ENCODE results near the gene RNF166. TPM values are rescaled to one million over a fixed set of nuclear protein-coding genes. Genes with fewer than 3 reads are reported as not detected.
A peak's percentile ranks its signal among the peaks of the same experiment; 100 is the strongest.

RNF166 gene
- total RNA-seq, 1 donor = 14.5 TPM

- no peaks in the 10 kb centered on the region for H3K36me3 ChIP-seq (ENCODE audit: insufficient read depth, low read length)
- peak; percentile 16 for TF ChIP-seq CTCF (IDR thresholded peaks at IDR 0.05; ENCODE audit: extremely low read depth, low read depth, low read length)
- H2AFZ ChIP-seq (ENCODE audit: low read length) = no peak overlapping the region
- H3K4me3 ChIP-seq (ENCODE audit: insufficient read depth, low read length) = no peak overlapping the region
- H3K4me2 ChIP-seq (ENCODE audit: insufficient read depth, low read length) = no peak overlapping the region
- H3K9me3 ChIP-seq (ENCODE audit: low read depth, low read length) = no peaks in the 10 kb centered on the region
- no peaks in the 10 kb centered on the region for H4K20me1 ChIP-seq (ENCODE audit: insufficient read depth, low read length)
- H3K27ac ChIP-seq (ENCODE audit: low read depth, low read length) = no peak overlapping the region
- peak; percentile 64 for DNase-seq (ENCODE audit: insufficient read length, low spot score, missing footprints)
- peaks cover 14% of the 10 kb centered on the region for H3K79me2 ChIP-seq (ENCODE audit: insufficient read depth, low read length)
- peaks cover 6% of the 10 kb centered on the region for H3K4me1 ChIP-seq (ENCODE audit: insufficient read depth, low read length)
- no peaks in the 10 kb centered on the region for H3K27me3 ChIP-seq (ENCODE audit: insufficient read depth, low read length)
Observed at GRCh38 chr16:88667461-88667860, 38.7 kb downstream of the RNF166 start.

- Histone ChIP-seq H3K9me3 (ENCODE audit: low read depth, low read length) (no peaks in the 10 kb centered on the region), H2AFZ (ENCODE audit: low read length) (no peak overlapping the region), H3K27me3 (ENCODE audit: insufficient read depth, low read length) (no peaks in the 10 kb centered on the region), H3K27ac (ENCODE audit: low read depth, low read length) (no peak overlapping the region), H3K79me2 (ENCODE audit: insufficient read depth, low read length) (peaks cover 27% of the 10 kb centered on the region), H4K20me1 (ENCODE audit: insufficient read depth, low read length) (no peaks in the 10 kb centered on the region), H3K36me3 (ENCODE audit: insufficient read depth, low read length) (no peaks in the 10 kb centered on the region), H3K4me2 (ENCODE audit: insufficient read depth, low read length) (no peak overlapping the region), H3K4me3 (ENCODE audit: insufficient read depth, low read length) (no peak overlapping the region), H3K4me1 (ENCODE audit: insufficient read depth, low read length) (peaks cover 9% of the 10 kb centered on the region)
- no peak for DNase-seq (ENCODE audit: insufficient read length, low spot score, missing footprints)
- TF ChIP-seq CTCF (IDR thresholded peaks at IDR 0.05; ENCODE audit: extremely low read depth, low read depth, low read length) = no peak
Observed at GRCh38 chr16:88665570-88665969, 40.6 kb downstream of the RNF166 start.

GRCh38 chr16:88665148-88665547 lies 41.1 kb downstream of the RNF166 start:
- H3K27ac ChIP-seq (ENCODE audit: low read depth, low read length) = no peak overlapping the region
- no peak overlapping the region for H3K4me2 ChIP-seq (ENCODE audit: insufficient read depth, low read length)
- no peak overlapping the region for H2AFZ ChIP-seq (ENCODE audit: low read length)
- no peaks in the 10 kb centered on the region for H3K36me3 ChIP-seq (ENCODE audit: insufficient read depth, low read length)
- no peak for TF ChIP-seq CTCF (IDR thresholded peaks at IDR 0.05; ENCODE audit: extremely low read depth, low read depth, low read length)
- H3K4me1 ChIP-seq (ENCODE audit: insufficient read depth, low read length) = peaks cover 9% of the 10 kb centered on the region
- peaks cover 29% of the 10 kb centered on the region for H3K79me2 ChIP-seq (ENCODE audit: insufficient read depth, low read length)
- no peaks in the 10 kb centered on the region for H3K9me3 ChIP-seq (ENCODE audit: low read depth, low read length)
- no peak overlapping the region for H3K4me3 ChIP-seq (ENCODE audit: insufficient read depth, low read length)
- no peaks in the 10 kb centered on the region for H4K20me1 ChIP-seq (ENCODE audit: insufficient read depth, low read length)
- peak; percentile 65 for DNase-seq (ENCODE audit: insufficient read length, low spot score, missing footprints)
- no peaks in the 10 kb centered on the region for H3K27me3 ChIP-seq (ENCODE audit: insufficient read depth, low read length)

- Histone ChIP-seq H3K4me2 (ENCODE audit: insufficient read depth, low read length) (peak within 1 kb of the TSS; percentile 87), H4K20me1 (ENCODE audit: insufficient read depth, low read length) (peaks cover 8% of the 10 kb centered on the region), H3K27ac (ENCODE audit: low read depth, low read length) (peak within 1 kb of the TSS; percentile 83), H2AFZ (ENCODE audit: low read length) (peak within 1 kb of the TSS; percentile 95), H3K36me3 (ENCODE audit: insufficient read depth, low read length) (no peaks in the 10 kb centered on the region), H3K27me3 (ENCODE audit: insufficient read depth, low read length) (no peaks in the 10 kb centered on the region), H3K9me3 (ENCODE audit: low read depth, low read length) (no peaks in the 10 kb centered on the region), H3K4me3 (ENCODE audit: insufficient read depth, low read length) (peak within 1 kb of the TSS; percentile 91), H3K4me1 (ENCODE audit: insufficient read depth, low read length) (peaks cover 3% of the 10 kb centered on the region), H3K79me2 (ENCODE audit: insufficient read depth, low read length) (peaks cover 43% of the 10 kb centered on the region)
- TF ChIP-seq CTCF (IDR thresholded peaks at IDR 0.05; ENCODE audit: extremely low read depth, low read depth, low read length) = no peak
- DNase-seq (ENCODE audit: insufficient read length, low spot score, missing footprints) = peak; percentile 100
Observed at GRCh38 chr16:88662843-88663606, 43.2 kb downstream of the RNF166 start, which contains the start of gene MVD. Gene MVD (minus strand): TSS chr16:88663091. CDS start chr16:88663080, 11 bp downstream.
